ENCODE measurements around the gene HIPK3.
"Not testable (repeated sequence)": the region's sequence is repeated elsewhere in the genome, so short reads cannot be mapped to it uniquely, and the experiment has no call there.

The HIPK3 gene

DNA sequence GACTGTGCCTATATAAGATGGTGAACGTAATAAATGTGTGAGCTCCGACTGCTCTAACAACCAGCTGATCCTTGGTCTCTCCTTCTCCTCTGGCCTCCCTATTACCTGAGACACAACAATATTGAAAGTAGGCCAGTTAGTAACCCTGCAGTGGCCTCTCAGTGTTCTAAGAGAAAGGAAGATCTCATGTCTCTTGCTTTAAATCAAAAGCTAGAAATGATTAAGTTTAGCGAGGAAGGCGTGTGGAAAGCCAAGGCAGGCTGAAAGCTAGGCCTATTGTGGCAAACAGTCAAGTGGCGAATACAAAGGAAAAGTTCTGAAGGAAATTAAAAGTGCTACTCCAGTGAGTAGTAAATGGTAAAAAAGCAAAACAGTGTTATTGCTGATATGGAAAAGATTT lies 39.5 kb downstream of the HIPK3 start:
- in situ Hi-C loops (cut with MboI; ENCODE audit: low sequenced_read_pairs), result no loop called here

DNA sequence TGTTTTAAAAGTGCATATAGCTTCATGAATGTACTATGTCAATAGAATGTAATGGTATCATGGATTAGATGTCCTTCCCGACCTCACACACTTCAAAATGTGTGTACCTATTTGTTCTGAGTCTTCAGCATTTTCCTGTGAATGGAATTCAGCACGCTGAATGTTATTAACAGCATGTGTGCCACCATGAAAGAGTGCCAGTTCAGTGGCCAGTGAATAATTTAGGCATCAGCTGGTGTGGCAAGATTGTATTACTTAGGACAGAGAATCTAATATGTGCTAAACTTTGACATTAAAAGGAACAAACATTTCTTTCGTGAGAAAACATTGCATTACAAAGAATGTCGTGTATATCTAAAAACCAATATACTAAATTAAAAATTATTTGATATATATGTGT lies 46.4 kb downstream of the HIPK3 start:
- in situ Hi-C loops (cut with MboI; ENCODE audit: low sequenced_read_pairs), result no loop called here

GRCh38 chr11:33306821-33307220 lies 49.6 kb downstream of the HIPK3 start:
- in situ Hi-C loops (cut with MboI; ENCODE audit: low sequenced_read_pairs), result not testable (repeated sequence)

- in situ Hi-C loops (cut with MboI; ENCODE audit: low sequenced_read_pairs), result no loop called here
These were observed 50.8 kb downstream of the HIPK3 start for GRCh38 chr11:33307984-33308383.

GRCh38 chr11:33309118-33309517 lies 51.9 kb downstream of the HIPK3 start:
- in situ Hi-C loops (cut with MboI; ENCODE audit: low sequenced_read_pairs), result no loop called here

DNA sequence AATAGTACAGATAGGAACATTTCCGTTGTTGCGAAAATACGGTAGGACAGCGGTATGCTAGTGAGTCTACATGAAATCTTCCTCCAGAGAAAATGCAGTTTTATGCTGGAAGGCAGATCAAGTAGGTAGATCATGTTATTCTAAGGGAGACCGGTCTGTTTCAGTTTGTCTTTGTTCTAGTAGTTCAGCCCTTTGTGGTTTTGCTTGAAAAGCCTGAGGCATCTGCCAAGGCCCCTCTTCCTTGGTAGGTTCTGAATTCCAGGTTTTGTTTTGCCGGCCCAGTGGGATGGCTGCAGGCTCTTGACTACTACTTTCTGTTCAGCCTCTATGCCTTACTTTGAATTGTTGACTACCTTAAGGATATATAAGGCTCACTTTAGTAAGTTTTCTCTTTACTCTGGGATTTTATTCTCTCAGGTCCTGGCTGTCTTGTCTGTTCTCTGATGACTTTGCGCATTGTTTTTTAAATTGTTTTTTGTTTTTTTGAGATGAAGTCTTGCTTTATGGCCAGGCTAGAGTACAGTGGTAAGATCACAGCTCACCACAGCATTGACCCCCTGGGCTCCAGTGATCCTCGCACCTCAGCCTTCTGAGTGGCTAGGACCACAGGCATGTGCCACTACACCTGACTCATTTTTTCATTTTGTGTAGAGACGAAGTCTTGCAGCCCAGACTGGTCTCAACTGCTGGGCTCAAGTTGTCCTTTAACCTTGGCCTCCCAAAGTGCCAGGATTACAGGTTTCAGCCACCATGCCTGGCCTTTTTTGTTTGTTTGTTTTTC lies 53.7 kb downstream of the HIPK3 start:
- in situ Hi-C loops (cut with MboI; ENCODE audit: low sequenced_read_pairs), result no loop called here

DNA sequence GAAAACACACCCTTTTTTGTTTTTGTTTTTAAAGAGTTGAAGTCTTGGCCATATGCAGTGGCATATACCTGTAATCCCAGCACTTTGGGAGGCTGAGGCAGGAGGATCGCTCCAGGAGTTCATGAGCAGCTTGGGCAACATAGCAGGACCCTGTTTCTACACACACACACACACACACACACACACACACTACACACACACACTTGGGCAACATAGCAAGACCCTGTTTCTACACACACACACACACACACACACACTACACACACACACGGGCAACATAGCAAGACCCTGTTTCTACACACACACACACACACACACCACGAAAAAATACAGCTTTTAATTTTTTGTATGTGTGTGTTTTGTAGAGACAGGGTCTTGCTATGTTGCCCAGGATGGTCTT lies 54.5 kb downstream of the HIPK3 start:
- in situ Hi-C loops (cut with MboI; ENCODE audit: low sequenced_read_pairs), result no loop called here

DNA sequence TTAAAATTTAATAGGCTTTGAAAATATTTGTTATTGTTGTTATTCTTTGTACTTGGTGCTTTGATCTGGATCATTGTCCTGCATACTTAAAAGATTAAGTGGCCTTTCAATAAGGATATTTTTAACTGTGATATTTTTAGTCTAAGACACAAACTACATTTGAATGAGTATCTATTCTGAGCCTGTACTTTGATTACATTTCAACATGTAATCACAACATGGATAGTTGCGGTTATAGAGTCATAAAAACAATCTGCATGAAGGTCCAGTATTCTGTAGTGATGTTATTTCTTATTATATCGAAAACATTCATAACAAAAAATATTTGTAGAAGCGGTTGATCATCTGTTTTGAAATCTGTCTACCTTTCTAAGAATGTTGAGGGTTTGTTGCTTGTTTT lies 58.6 kb downstream of the HIPK3 start:
- in situ Hi-C loops (cut with MboI; ENCODE audit: low sequenced_read_pairs), result no loop called here

DNA sequence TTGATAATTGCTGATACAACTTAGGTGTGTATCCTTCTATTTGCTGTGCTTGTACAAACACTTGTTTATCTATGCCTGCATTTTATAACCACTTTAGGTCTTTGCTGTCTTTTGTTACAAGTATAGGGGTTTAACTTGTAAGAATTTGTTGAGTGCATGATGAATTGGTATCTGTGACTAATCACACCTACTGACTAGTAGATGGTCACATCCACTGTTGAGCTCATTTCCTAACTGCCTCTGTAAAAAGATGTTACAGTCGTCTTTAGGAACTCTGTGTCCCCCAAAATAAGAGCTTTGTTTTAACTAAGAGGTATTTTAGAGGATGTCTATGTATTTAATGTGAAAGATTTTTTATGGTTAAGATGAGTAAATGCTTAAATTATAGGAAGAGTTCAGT lies 60.5 kb downstream of the HIPK3 start:
- in situ Hi-C loops (cut with MboI; ENCODE audit: low sequenced_read_pairs), result no loop called here

DNA sequence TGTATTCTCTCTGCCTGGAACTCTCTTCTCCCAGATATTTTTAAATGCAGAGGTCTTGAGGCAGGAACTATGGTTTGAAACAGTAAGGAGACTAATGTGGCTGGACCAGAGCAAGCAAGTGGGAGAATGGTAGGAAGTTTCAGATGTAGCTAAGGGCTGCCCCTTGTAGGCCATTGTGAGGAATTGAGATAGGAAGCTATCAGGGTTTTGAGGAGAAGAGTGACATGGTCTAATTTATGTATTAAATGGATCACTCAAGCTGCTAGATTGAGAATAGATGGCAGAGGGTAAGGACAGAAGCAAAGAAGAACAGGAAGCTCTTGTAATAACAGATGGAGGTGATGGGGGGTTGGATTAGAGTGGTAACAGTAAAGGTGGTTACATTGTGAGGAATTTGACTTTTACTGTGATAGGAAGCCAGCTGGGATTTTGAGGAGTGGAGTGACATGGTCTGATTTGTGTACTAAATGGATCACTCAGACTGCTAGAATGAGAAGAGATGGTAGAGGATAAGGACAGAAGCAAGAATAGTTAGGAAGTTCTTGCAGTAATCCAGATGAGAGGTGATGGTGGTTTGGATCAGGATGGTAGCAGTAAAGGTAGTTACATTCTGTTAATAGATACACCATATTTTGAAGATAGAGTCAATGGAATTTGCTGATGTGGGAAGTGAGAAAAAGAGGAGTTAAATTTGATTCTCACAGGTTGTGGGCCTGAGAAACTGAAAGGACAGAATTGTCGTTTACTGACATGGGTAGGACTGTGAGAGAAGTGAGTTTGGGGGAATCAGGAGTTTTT lies 63.0 kb downstream of the HIPK3 start:
- in situ Hi-C loops (cut with MboI; ENCODE audit: low sequenced_read_pairs), result loop anchor here (10.0 kb wide), 1 partner anchor 145 kb away; no protein-coding TSS in a partner anchor

DNA sequence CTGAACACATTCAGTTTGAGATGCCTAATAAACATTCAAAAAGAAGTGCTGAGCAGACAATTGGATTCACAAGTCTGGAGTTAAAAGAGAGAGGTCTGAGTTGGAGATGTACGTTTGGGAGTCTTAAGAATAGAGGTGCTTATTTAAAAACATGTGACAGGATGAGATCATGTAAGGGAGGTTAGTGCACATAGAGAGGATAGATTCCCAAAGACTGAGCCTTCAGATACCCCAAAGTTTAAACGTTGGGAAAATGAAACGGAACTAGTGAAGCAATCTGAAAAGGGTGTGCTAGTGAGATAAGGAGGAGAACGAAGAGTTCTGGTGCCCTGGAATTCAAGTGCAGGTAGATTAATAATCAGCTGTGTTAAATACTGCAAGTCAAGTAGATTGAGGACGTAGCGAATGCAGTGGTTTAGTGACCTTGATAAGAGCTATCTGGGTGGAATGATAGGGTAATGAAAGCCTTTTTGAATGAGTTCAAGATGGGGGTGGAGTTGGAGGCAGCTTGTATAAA lies 63.7 kb downstream of the HIPK3 start:
- in situ Hi-C loops (cut with MboI; ENCODE audit: low sequenced_read_pairs), result loop anchor here (10.0 kb wide), 1 partner anchor 146 kb away; no protein-coding TSS in a partner anchor

DNA sequence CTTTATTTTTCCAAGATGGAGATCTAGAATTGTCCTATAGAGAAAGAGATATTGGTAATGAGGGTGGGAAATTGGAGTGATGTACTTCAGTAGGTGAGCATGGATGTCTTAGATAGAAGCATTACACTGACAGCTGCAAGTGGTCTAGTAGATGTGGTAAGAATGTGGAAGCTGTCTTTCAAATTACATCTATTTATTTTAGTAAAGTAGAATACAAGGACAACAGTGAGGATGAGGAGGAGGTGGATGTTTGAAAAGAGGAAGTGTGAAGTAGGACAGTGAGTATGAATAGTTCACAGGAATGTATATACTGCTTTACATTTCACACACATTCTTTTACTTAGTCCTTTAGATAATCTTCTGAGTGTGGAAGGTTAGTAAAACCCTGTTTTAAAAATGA lies 64.2 kb downstream of the HIPK3 start:
- in situ Hi-C loops (cut with MboI; ENCODE audit: low sequenced_read_pairs), result loop anchor here (10.0 kb wide), 1 partner anchor 147 kb away; no protein-coding TSS in a partner anchor

DNA sequence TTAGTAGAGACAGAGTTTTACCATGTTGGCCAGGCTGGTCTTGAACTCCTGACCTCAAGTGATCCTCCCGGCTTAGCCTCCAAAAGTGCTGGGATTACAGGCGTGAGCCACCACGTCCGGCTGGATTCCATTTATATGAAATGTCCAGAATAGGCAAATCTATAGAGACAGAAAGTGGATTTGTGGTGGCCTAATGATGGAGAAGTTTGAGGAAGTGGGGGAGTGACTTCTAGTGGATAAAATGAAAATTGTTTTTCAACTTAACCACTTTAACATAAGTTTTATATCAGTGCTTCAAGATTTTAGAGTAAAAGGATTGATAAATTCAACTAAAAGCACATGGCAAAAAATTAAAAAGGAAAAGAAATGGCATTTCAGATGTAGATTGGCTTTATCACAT lies 66.2 kb downstream of the HIPK3 start:
- in situ Hi-C loops (cut with MboI; ENCODE audit: low sequenced_read_pairs), result loop anchor here (10.0 kb wide), 1 partner anchor 149 kb away; no protein-coding TSS in a partner anchor

- in situ Hi-C loops (cut with MboI; ENCODE audit: low sequenced_read_pairs), result loop anchor here (10.0 kb wide), 1 partner anchor 150 kb away; no protein-coding TSS in a partner anchor
These were observed 67.3 kb downstream of the HIPK3 start for GRCh38 chr11:33324302-33324985.

DNA sequence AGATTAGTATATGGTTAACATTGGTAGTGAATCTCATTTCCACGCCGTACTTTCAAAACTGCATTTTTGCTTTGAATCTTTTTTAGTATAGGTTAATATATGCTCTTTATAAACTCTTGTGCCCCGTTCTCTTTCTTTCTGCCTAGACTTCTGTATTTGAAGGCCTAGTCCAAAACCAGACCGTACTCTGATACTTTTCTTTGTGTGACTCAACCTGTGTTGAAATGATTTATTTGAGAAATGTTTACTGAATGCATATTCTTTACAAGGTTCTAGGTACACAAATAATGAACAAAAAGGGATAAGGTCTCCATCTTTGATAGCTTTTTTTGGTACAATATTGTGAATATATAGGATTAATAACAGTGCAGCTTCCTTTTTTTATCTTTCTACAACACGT lies 68.3 kb downstream of the HIPK3 start:
- in situ Hi-C loops (cut with MboI; ENCODE audit: low sequenced_read_pairs), result loop anchor here (10.0 kb wide), 1 partner anchor 151 kb away; no protein-coding TSS in a partner anchor

- in situ Hi-C loops (cut with MboI; ENCODE audit: low sequenced_read_pairs), result loop anchor here (10.0 kb wide), 1 partner anchor 155 kb away; no protein-coding TSS in a partner anchor
These were observed 72.6 kb downstream of the HIPK3 start for GRCh38 chr11:33329705-33330329.

GRCh38 chr11:33333816-33334215 lies 76.6 kb downstream of the HIPK3 start:
- in situ Hi-C loops (cut with MboI; ENCODE audit: low sequenced_read_pairs), result no loop called here

DNA sequence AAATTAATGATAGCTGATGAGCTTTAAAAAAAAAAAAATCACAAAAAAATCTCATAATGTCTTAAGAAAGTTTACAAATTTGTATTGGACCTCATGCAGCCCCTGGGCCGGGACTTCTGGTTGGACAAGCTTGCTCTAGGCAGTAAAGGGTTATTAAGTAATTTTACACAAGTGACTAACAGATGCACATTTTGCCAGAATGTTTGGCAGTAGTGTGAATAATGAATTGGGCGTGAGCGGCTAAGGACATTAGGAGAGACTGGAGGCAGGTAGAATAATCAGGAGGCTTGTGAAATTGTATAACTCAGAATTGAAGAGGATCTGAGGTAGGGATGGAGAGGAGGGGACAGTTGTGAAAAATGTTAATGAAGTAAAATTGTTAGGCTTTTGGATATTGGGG lies 77.4 kb downstream of the HIPK3 start:
- in situ Hi-C loops (cut with MboI; ENCODE audit: low sequenced_read_pairs), result no loop called here

GRCh38 chr11:33339247-33339646 lies 82.1 kb downstream of the HIPK3 start:
- in situ Hi-C loops (cut with MboI; ENCODE audit: low sequenced_read_pairs), result no loop called here

DNA sequence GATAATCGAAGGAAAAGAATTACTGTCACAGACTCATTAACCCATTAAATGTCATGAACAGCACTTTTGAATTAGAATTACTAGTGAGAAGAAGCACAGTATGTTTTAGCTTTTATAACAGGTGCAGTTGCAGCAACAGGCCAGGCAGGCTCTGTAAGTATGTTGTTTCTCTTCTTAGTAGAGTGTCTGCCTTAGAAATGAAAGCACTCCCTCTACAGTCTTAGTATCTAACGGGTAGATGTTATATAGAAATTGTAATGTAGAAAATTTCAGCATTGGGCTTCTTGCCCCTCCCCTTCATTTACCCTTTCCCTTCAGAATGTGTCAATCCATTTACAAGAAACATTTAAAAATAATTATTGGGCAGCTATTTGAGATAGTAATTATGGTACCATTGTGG lies 87.4 kb downstream of the HIPK3 start:
- in situ Hi-C loops (cut with MboI; ENCODE audit: low sequenced_read_pairs), result no loop called here

Data from HL-60/S4 treated with retinoic acid at 250 ng/mL for 4 days and 3 days (cell line).